ENCODE data around the gene BZW1.

BZW1 gene

GRCh38 chr2:200811333-200812121, at the start of gene BZW1:
TSS of gene BZW1 (plus strand) at chr2:200811910. CDS start at chr2:200813218, 1,308 bp downstream.
- peak within 1 kb of the TSS; percentile 99 for H3K9ac ChIP-seq (ENCODE audit: low read length)
- peak within 1 kb of the TSS; percentile 88 for H3K4me3 ChIP-seq (ENCODE audit: low read depth, low read length)
- H3K36me3 ChIP-seq (ENCODE audit: control insufficient read depth, insufficient read depth, low read length): peaks cover 36% of the 10 kb centered on the region
- peak within 1 kb of the TSS; percentile 100 for H3K27ac ChIP-seq (ENCODE audit: low read depth, low read length)
- H3K4me1 ChIP-seq (ENCODE audit: control insufficient read depth, insufficient read depth, low read length): peaks cover 15% of the 10 kb centered on the region
- H3K27me3 ChIP-seq (ENCODE audit: control insufficient read depth, insufficient read depth, low read length): no peaks in the 10 kb centered on the region
- no peaks in the 10 kb centered on the region for H3K9me3 ChIP-seq (ENCODE audit: control insufficient read depth, insufficient read depth, low read depth, low read length)

- Histone ChIP-seq H3K4me3 (ENCODE audit: low read depth, low read length) (no peak overlapping the region), H3K27ac (ENCODE audit: low read depth, low read length) (no peak overlapping the region), H3K4me1 (ENCODE audit: control insufficient read depth, insufficient read depth, low read length) (peaks cover 4% of the 10 kb centered on the region; the same call in 1 of the 2 replicates), H3K27me3 (ENCODE audit: control insufficient read depth, insufficient read depth, low read length) (no peaks in the 10 kb centered on the region), H3K9ac (ENCODE audit: low read length) (no peak overlapping the region), H3K9me3 (ENCODE audit: control insufficient read depth, insufficient read depth, low read depth, low read length) (no peaks in the 10 kb centered on the region), H3K36me3 (ENCODE audit: control insufficient read depth, insufficient read depth, low read length) (no peaks in the 10 kb centered on the region)
These were observed 49.6 kb upstream of the BZW1 start for GRCh38 chr2:200762127-200762526.

GRCh38 chr2:200763422-200763821, 48.3 kb upstream of the BZW1 start:
- no peaks in the 10 kb centered on the region for H3K27me3 ChIP-seq (ENCODE audit: control insufficient read depth, insufficient read depth, low read length)
- no peak overlapping the region for H3K4me3 ChIP-seq (ENCODE audit: low read depth, low read length)
- no peak overlapping the region for H3K9ac ChIP-seq (ENCODE audit: low read length)
- no peaks in the 10 kb centered on the region for H3K9me3 ChIP-seq (ENCODE audit: control insufficient read depth, insufficient read depth, low read depth, low read length)
- H3K4me1 ChIP-seq (ENCODE audit: control insufficient read depth, insufficient read depth, low read length): no peaks in the 10 kb centered on the region
- H3K36me3 ChIP-seq (ENCODE audit: control insufficient read depth, insufficient read depth, low read length): no peaks in the 10 kb centered on the region
- H3K27ac ChIP-seq (ENCODE audit: low read depth, low read length): no peak overlapping the region

GRCh38 chr2:200765139-200765951, 46.4 kb upstream of the BZW1 start:
- no peaks in the 10 kb centered on the region for H3K27me3 ChIP-seq (ENCODE audit: control insufficient read depth, insufficient read depth, low read length)
- H3K36me3 ChIP-seq (ENCODE audit: control insufficient read depth, insufficient read depth, low read length): no peaks in the 10 kb centered on the region
- H3K27ac ChIP-seq (ENCODE audit: low read depth, low read length): no peak overlapping the region
- no peaks in the 10 kb centered on the region for H3K9me3 ChIP-seq (ENCODE audit: control insufficient read depth, insufficient read depth, low read depth, low read length)
- H3K4me3 ChIP-seq (ENCODE audit: low read depth, low read length): no peak overlapping the region
- H3K9ac ChIP-seq (ENCODE audit: low read length): no peak overlapping the region
- no peaks in the 10 kb centered on the region for H3K4me1 ChIP-seq (ENCODE audit: control insufficient read depth, insufficient read depth, low read length)

- no peak overlapping the region for H3K4me3 ChIP-seq (ENCODE audit: low read depth, low read length)
- no peaks in the 10 kb centered on the region for H3K4me1 ChIP-seq (ENCODE audit: control insufficient read depth, insufficient read depth, low read length)
- H3K9ac ChIP-seq (ENCODE audit: low read length): no peak overlapping the region
- no peaks in the 10 kb centered on the region for H3K9me3 ChIP-seq (ENCODE audit: control insufficient read depth, insufficient read depth, low read depth, low read length)
- no peak overlapping the region for H3K27ac ChIP-seq (ENCODE audit: low read depth, low read length)
- no peaks in the 10 kb centered on the region for H3K27me3 ChIP-seq (ENCODE audit: control insufficient read depth, insufficient read depth, low read length)
- H3K36me3 ChIP-seq (ENCODE audit: control insufficient read depth, insufficient read depth, low read length): no peaks in the 10 kb centered on the region
These were observed 45.6 kb upstream of the BZW1 start for GRCh38 chr2:200765995-200766660.

- H3K9ac ChIP-seq (ENCODE audit: low read length): no peak overlapping the region
These were observed 44.4 kb upstream of the BZW1 start for GRCh38 chr2:200767111-200767885.

GRCh38 chr2:200770847-200771246, 40.9 kb upstream of the BZW1 start:
- no peaks in the 10 kb centered on the region for H3K36me3 ChIP-seq (ENCODE audit: control insufficient read depth, insufficient read depth, low read length)
- H3K4me1 ChIP-seq (ENCODE audit: control insufficient read depth, insufficient read depth, low read length): no peaks in the 10 kb centered on the region
- H3K4me3 ChIP-seq (ENCODE audit: low read depth, low read length): no peak overlapping the region
- H3K27ac ChIP-seq (ENCODE audit: low read depth, low read length): no peak overlapping the region
- H3K9ac ChIP-seq (ENCODE audit: low read length): no peak overlapping the region
- peaks cover 7% of the 10 kb centered on the region; the same call in 1 of the 2 replicates for H3K9me3 ChIP-seq (ENCODE audit: control insufficient read depth, insufficient read depth, low read depth, low read length)
- H3K27me3 ChIP-seq (ENCODE audit: control insufficient read depth, insufficient read depth, low read length): no peaks in the 10 kb centered on the region

More at GRCh38 chr2:200767111-200767885, 44.4 kb upstream of the BZW1 start:
- no peak overlapping the region for H3K27ac ChIP-seq (ENCODE audit: low read depth, low read length)
- H3K4me3 ChIP-seq (ENCODE audit: low read depth, low read length): no peak overlapping the region
- no peaks in the 10 kb centered on the region for H3K27me3 ChIP-seq (ENCODE audit: control insufficient read depth, insufficient read depth, low read length)
- H3K9me3 ChIP-seq (ENCODE audit: control insufficient read depth, insufficient read depth, low read depth, low read length): no peaks in the 10 kb centered on the region
- no peaks in the 10 kb centered on the region for H3K36me3 ChIP-seq (ENCODE audit: control insufficient read depth, insufficient read depth, low read length)
- H3K4me1 ChIP-seq (ENCODE audit: control insufficient read depth, insufficient read depth, low read length): no peaks in the 10 kb centered on the region

GRCh38 chr2:200772620-200773019, 39.1 kb upstream of the BZW1 start:
- Histone ChIP-seq H3K9me3 (ENCODE audit: control insufficient read depth, insufficient read depth, low read depth, low read length) (peaks cover 7% of the 10 kb centered on the region; the same call in 1 of the 2 replicates), H3K27me3 (ENCODE audit: control insufficient read depth, insufficient read depth, low read length) (no peaks in the 10 kb centered on the region), H3K9ac (ENCODE audit: low read length) (no peak overlapping the region), H3K4me3 (ENCODE audit: low read depth, low read length) (no peak overlapping the region), H3K36me3 (ENCODE audit: control insufficient read depth, insufficient read depth, low read length) (no peaks in the 10 kb centered on the region), H3K27ac (ENCODE audit: low read depth, low read length) (no peak overlapping the region), H3K4me1 (ENCODE audit: control insufficient read depth, insufficient read depth, low read length) (no peaks in the 10 kb centered on the region)

- Histone ChIP-seq H3K27ac (ENCODE audit: low read depth, low read length) (no peak overlapping the region), H3K9ac (ENCODE audit: low read length) (no peak overlapping the region), H3K9me3 (ENCODE audit: control insufficient read depth, insufficient read depth, low read depth, low read length) (peaks cover 7% of the 10 kb centered on the region; the same call in 1 of the 2 replicates), H3K4me1 (ENCODE audit: control insufficient read depth, insufficient read depth, low read length) (no peaks in the 10 kb centered on the region), H3K4me3 (ENCODE audit: low read depth, low read length) (no peak overlapping the region), H3K36me3 (ENCODE audit: control insufficient read depth, insufficient read depth, low read length) (no peaks in the 10 kb centered on the region), H3K27me3 (ENCODE audit: control insufficient read depth, insufficient read depth, low read length) (no peaks in the 10 kb centered on the region)
These were observed 38.6 kb upstream of the BZW1 start for GRCh38 chr2:200773083-200773482.

GRCh38 chr2:200774920-200775319, 36.8 kb upstream of the BZW1 start:
- Histone ChIP-seq H3K4me3 (ENCODE audit: low read depth, low read length) (no peak overlapping the region), H3K9me3 (ENCODE audit: control insufficient read depth, insufficient read depth, low read depth, low read length) (peaks cover 7% of the 10 kb centered on the region; the same call in 1 of the 2 replicates), H3K27ac (ENCODE audit: low read depth, low read length) (no peak overlapping the region), H3K9ac (ENCODE audit: low read length) (no peak overlapping the region), H3K36me3 (ENCODE audit: control insufficient read depth, insufficient read depth, low read length) (no peaks in the 10 kb centered on the region), H3K4me1 (ENCODE audit: control insufficient read depth, insufficient read depth, low read length) (no peaks in the 10 kb centered on the region), H3K27me3 (ENCODE audit: control insufficient read depth, insufficient read depth, low read length) (no peaks in the 10 kb centered on the region)

Measured in HUES6 (cell line).